Fibroblast of peridontal ligament (primary cell): ENCODE measurements around the gene NUDT14.

Experiments
- DNase-seq: peaks from one replicate; pipeline ENCODE4 v3.0.0-alpha.2; 2010; ENCODE audit errors: extremely low read depth

The NUDT14 gene

DNA sequence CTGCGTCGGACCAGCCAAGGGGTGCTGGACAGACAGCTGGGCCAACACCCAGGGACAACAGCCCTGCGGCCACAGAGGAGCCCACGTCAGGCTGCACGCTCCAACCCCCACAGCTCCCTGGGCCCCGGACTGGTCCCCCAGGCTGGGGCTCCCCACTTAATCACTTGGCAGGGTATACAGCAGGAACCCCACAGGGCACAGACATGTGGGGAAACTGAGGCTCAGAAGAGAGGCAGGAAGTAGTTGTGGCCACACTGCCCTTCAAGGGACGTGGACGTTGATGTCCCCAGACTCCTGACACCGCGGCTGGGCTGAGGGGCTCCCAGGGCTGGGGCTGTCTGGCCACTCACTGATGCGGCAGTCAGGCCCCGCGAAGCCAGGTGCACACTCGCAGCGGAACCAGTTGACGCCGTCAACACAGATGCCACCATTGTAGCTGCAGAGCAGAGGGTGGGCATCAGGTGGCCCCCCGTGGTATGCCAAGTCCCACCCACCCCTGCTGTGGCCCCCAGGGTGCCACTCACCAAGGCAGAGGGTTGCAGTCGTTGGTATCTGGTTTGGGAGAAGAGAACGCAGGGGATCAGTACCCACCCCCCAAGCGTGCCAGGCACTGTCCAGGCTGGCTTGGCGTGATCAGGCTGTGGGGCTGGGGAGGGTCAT is 34.0 kb downstream of the NUDT14 start:
- DNase-seq, result no peak

DNA sequence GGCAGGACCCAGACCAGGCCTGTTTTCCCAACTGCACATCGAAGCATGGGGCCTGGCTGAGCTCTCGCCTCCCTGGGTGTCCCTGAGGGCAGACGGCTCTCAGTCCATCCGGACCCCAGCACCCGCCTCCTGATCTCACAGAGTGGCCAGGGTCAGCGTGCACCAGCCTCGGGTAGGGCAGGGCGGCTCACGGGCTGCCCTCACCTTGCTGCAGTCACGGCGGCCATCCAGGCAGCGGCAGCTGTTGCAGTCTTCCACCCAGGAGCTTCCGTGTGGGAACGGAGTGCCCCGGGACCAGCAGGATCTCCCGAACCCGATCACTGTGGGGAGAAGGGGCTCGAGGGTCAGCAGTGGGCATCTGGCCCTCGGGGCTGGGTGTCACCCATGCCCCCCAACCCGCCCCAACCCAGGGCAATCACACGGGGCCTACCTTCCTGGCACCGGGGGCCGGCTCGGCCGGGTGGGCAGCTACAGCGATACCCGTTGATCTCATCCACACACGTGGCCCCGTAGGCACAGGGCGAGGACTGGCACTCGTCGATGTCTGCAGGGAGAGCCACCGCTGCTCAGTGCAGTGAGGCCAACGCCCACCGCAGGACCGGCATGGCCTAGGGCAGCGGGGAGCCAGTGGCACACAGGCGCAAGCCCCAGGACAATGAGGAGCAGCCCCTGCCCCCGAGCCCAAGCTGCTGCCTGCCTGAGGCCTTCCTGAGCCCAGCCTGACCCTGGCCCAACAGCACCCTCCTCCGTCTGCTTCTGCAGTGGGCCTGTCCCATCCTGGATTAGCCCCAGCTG is 34.7 kb downstream of the NUDT14 start:
- no peak for DNase-seq

DNA sequence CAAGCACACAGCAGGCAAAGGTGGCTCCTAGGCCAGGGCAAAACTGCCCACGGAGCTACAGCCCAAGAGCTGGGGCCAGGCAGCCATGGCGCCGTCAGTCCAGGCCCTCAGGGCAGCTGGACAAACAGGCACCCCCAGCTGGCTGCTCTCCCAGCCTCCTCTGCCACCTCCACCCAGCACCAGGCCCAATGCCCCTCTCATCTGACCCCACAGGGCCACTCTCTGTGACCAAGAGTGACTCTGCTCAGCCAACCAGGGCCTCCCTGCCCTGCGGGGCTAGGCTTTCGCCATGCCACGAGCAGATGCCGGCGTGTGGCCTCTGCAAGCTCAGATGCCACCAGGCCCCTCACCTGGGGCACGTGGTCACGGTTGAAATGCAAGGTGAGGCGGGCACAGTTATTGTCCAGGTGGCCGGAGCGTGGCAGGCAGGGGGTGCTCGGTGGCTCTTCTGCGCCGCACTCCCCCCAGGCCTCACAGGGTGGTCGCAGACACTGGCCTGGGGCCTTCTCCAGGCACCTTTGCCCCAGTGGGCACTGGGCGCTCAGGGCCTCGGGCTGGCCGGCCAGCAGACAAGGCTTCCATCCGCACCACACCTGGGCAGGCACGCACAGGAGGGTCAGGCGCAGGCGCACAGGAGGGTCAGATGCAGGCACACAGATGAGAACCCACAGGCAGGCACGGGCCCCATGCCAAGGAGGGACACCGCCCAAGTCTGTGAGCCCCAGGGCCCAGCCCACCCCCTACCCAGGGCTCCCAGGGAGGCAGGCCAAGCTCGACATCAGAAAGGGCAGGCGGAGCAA is 35.5 kb downstream of the NUDT14 start:
- DNase-seq, result no peak

DNA sequence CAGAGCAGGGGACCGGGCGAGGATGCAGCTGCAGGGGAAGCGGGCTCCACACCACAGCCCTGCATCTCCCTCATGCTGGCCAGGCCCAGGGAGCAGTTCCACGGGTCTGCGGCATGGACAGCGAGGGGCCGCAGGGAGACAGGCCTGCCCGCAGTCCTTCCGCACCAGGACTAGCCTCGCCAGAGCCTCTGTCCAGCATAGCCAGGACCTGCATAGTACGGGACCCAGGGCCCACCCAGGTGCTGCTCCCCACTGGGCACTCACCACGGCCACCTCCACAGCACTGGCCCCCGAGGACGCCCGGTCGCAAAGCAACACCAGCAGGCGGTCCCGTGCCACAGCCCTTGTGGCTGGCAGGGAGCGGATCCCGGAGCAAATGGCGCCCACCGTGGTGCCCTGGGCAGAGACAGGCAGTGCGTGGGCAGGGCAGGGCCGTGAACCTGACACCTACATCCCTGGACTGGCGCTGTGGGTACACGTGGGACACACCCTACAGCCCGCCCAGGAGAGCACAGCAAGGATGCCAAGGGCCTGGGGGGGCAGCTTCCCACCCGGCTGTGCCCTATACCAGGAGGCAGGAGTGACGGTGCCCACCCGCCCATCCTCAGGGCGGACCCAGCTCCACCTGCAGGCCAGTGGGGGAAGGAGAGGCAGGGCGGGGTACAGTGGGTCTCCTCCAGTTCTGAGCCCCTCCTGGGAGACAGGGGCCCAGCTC is 36.3 kb downstream of the NUDT14 start:
- no peak for DNase-seq

DNA sequence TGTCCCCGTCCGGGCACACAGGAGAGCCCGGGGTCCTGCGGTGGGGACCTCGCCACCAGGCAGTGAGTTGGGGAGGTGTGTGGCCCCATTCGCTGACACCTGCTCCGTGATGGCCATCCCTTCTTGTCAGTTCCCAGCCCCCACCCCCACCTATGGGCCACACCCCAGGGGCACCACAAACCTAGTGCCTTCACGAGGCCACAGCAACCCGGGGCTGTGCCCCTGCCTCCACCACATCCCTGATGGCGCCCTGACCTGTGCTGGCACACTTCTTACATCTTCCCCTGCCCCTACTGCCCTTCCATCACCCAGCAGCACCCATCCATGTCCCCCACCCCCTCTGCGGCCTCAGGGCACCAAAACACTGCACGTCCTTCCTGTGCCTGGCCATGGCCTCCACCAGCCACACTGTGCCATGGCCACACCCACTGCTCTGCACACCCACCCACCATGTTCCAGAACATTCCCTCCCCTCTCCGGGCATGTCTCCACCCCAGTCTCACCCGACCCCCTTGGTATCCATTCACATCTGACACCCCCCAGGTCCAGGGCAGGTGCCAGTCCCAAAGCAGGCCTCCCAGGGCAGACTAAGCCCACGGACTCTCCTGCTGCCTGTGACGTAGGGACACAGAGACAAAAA is 37.0 kb downstream of the NUDT14 start:
- no peak for DNase-seq

DNA sequence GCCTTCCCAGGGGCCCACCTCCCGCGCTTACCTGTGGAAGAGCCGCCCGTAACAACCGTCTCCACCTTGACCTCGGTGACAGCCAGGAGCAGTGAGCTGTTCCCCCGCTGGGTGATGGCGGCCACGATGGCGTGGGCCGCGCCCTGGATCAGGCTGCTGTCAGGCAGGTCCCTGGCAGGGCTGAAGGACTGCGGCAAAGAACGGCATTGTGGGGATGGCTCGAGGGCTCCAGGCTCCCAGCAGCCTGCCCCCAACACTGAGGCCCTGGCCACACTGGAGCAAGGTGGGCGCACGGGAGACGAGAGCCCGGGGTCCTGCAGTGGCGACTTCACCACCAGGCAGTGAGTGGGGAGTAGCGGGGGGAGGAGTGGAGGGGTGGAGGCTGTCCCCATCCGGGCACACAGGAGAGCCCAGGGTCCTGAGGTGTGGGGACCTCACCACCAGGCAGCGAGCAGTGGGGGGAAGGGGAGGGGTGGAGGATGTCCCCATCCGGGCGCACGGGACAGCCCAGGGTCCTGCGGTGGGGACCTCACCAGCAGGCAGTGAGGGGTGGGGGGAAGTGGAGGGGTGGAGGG is 37.6 kb downstream of the NUDT14 start:
- no peak for DNase-seq

DNA sequence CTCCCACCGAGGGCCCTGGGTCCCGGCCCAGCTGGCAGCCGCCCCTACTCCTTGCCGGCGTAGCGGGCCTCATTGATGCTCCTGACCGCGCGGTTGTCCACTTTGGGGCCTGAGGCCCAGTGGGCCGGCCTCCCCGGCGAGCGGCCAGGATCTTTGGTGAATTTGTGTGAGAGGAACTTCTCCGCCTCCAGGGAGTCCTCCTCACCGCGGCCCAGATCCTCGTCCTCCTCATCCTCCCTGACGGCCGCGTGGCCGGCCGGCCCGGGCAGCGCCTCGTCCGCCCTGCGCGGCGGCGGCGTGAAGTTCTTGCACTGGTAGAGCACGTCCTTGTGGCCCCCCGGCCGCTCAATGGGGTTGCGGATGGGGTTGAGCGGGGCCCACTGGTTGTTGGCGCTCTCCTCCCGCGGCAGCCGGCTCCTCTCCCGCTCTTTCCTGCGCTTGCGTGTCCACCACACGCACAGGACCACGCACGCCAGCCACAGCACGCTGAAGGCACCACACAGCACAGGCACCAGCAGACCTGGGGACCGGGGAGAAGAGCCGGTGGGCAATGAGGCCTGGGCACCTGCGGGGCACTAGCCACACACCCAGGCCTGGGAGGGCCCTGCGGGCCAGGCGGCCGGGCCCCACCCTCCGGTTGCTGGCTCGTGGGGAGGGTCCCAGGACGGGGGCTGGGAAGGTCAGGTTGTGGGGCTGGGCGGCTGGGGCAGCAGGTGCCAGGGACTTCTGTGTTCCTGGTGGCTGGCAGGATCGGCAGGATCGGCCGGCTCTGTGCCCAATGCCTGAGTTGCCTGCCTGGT is 38.3 kb downstream of the NUDT14 start:
- no peak for DNase-seq

DNA sequence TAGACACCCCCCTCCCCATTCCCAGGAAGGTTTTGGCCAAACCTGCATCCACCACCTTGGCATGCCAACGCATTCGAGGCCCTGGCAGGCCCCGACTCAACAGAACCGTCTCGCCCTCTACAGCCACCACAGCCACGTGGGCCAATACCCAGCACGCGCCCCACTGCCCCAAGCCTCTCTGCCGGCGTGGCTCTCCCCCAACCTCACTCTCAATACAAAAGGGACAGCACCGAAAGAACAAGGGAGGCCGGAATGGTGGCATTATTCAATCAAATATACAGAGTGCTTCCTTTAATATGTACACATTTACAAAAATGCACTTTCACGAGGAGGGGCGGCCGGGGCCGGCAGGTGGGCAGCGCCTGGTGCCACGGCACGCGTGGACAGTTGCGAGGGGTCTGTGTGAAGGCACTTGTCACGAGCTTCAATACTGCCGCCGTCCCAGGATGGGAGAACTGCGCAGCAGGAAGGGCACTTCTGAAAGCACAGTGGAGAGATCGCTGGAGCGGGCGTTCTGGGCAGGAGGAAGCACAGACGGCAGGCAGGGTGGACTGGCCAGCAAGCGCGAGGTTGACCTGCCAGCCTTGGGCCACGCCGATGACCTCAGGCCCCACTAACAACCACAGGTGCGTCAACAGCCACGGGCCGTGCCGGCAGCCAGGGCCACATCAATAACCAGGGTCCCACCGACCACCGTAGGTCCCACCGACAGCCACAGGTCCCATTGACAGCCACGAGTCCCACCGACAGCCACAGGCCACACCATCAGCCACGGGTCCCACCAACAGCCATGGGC is 39.4 kb downstream of the NUDT14 start:
- no peak for DNase-seq

DNA sequence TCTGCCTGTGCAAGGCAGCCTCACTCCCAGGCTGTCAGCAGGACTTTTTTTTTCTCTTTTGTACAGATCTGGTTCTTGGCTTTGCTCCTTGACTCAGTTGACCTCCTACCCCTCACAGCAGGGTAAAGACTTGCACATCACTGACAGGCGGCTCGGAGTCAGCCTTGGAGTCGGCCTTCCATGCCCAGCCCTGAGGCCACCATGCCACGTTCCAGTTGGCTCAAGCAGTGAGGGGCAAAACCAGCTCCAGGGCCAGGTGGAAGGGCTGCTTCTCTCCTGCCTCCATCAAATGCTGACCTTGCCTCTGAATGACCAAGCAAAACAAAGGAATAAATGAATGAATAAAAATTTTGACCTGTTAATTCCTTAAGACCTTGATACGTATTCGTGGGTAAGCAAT is 40.1 kb downstream of the NUDT14 start:
- DNase-seq, result no peak

DNA sequence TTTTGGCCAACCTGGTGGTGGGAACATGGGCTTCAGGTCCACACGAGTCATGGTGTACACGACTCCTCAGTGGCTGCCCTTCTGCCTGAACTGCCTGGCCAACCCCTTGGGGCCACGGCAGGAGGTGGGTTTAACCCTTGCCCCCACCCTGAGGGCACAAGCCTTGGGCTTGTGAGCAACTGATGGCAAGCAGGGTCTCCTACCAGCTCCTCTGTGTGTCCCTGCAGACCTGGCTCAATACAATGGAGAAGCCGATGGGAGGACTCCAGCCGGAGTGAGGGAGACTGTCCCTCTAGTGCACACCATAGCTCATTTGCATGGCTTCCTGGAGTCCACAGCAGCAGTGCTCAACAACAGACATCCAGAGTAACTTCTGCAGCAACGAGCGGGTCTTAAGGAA is 40.5 kb downstream of the NUDT14 start:
- no peak for DNase-seq

DNA sequence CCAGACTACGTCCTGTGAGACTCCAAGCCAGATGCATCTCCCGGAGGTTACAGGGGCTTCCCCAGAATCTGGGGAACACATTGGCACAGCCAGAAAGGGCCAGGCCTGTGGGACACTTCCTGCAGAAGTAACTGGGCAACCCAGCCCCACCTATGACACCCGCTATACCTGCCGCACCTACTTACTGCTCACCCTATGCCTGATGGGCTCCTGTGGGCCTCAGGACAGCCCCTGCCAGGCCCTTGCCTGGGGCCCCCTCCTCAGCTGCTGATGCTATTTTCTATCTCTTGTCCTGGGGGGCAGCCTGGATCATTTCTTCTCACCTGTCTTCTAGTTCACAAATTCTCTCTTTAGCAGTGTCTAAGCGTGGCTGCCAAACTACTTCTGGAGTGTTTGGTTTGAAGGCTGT is 41.3 kb downstream of the NUDT14 start:
- no peak for DNase-seq

DNA sequence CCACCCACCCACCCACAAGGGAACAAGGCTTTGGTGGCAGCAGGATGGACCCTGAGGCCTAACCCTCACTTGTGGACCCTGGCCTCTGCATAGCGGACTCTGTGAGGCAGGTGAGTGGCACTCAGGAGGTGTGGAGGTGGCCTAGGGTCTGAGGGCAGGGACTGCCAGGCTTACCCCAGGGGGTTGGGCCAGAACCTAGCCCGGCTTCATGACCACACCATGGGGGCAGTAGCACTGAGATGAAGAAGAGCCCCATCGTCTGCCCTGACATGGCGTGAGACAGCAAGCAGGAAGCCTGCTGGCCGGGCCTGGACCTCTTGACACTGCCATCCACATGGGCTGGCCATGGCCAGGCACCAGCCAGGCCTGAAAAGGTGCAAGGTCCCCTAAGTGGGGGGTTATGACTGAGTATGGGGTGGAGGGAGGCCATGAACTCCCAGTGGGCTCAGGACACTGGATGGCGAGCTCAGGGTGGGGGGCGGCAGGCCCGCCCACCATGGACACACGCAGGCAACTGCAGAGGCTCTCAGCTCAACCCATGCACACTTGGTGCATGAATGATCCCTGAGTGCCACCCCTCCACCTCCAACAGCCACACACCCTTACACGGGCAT is 41.8 kb downstream of the NUDT14 start:
- DNase-seq, result no peak

DNA sequence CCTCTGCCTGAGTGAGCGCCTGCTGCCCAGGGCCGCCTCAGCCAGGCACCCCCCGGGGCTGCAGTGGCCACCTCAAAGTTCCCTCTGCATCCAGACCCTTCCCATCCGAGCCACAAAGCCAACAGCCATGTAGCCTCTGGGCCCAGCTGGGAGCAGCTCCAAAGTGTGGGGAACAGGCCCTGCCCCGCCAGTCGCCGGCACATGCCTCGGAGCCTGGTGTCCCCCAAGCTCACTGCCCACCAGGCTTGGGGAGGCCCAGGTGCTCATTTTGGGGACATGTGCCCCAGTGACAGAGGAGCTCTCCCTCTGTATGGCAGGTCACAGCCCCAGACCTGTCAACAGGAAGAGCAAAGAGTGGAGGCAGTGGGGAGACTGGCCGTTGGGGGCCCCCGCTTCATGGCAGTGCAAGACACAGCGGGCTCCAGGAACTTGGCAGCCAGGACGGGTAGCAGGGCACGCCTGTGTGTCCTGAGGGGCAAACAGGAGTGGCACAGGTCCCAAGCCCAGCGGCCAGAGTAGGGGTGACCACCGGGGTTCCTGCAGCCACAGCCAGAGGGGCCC is 42.5 kb downstream of the NUDT14 start:
- no peak for DNase-seq

DNA sequence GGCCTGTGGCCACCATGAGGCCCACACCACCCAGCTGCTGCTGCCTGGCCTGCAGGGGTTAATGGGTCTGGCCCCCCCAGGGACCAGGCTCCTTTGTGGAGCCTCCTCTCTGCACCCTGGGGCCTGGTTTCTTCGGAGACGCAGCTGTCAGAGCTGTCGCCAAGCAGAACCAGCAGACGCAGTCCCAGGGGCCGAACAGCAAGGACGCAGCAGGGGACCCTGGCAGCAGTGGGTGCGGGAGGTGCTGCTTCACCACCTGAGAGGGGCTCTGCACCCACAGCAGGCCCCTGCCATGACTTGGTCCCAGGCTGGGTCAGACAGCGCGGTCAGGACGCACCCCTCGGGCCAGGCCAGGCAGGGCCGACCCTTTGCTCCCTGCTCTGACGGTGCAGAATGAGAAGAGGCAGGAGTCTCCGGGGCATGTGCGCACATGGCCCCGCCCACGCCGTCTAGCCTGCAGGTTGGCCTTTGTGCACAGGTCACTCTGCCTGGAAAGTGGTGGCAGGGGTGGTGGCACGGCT is 43.0 kb downstream of the NUDT14 start:
- DNase-seq, result no peak

DNA sequence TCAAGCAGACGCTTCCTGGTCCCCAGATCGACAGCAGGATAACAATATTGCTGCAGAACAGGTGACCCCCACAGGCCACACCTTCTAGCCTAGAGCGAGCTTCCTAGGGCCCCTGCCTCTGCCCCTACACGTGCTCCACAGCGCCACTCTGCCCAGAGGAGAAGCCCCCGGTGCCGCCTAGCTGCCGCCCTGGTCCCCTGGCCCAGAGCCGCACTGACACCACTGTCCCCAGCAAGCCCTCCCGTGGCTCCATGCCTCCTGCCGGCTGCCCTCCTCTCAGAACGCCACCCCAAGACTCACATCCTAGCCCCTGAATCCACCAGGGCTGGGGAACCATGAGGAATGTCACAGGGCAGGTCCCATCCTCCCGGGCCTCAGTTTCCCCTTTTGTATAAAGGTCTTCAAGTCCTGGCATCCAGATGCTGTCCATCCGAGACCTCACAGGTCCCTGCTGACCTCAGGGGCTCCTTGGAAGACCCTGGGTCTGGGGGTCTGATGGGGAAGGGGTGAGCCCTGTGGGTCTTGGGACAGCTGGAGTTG is 43.6 kb downstream of the NUDT14 start:
- no peak for DNase-seq

DNA sequence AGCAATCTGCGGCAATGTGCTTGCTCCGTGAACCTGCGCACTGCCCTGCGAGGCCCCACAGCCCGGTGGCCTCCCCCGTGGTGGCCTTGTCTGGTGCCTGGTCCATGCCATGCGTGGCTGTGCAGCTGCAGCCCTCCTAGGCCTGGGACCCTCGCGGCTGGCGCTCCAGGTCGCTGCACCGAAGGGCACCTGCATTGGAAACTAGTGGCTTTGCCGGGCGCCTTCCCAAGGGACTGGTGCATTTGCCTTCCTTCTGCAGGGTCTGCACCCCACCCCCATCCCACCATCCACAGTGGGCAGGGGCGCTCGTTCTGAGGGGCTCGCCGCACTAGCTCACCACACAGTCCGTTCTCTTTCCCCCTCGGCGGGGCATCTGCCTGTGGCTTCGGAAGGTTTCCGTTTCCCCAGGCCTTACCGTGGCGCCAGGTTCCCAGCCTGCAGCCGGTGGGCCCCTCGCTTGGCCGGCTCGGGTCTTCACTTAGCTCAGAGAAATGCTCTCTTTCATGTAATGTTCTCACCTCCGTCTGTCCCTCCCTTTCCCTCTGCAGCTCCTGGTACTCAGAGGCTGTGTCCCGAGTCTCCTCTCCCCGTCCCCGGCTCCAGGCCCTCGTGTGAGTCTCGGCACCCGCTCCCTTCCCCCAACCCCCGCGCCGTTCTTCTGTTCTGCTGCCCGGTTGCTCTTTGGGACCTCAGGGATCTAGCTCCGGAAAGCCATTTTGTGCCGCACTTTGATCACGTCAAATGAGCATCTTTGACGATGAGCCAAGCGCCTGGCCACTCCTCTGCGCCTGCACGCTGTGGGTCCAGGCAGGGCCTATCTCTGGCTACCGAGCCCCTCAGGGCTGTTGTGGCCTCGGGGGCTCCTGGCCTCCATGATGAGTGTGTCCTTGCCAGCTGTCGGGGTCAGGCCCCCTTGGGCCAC is 44.5 kb downstream of the NUDT14 start:
- DNase-seq, result no peak
